WTC11 (cell line): ENCODE measurements around the gene FAM163A.

ENCODE experiments used
- ATF2 ChIP-seq: sonication (generic); formaldehyde crosslinking; IDR thresholded peaks from 2 replicates; pipeline ENCODE4 v1.8.1; 2022; ENCODE audit warnings: low read depth, missing genetic modification reagents, borderline replicate concordance
- ATF3 ChIP-seq: sonication (generic); formaldehyde crosslinking; conservative IDR thresholded peaks from 2 replicates; pipeline ENCODE4 v1.8.1; 2022; ENCODE audit warnings: mild to moderate bottlenecking, missing genetic modification reagents
- CTCF ChIP-seq: fragments of 200-600 bp; IDR thresholded peaks from 2 replicates; pipeline ENCODE4 v1.8.0; 2022; ENCODE audit warnings: antibody characterized with exemption
- E2F5 ChIP-seq: sonication (generic); formaldehyde crosslinking; IDR thresholded peaks from 2 replicates; pipeline ENCODE4 v1.8.1; 2022; ENCODE audit warnings: mild to moderate bottlenecking, moderate library complexity, missing genetic modification reagents
- FOXK1 ChIP-seq: sonication (generic); formaldehyde crosslinking; IDR thresholded peaks from 2 replicates; pipeline ENCODE4 v1.8.0; 2022; ENCODE audit warnings: mild to moderate bottlenecking, moderate library complexity, missing genetic modification reagents
- MAX ChIP-seq: sonication (generic); formaldehyde crosslinking; IDR thresholded peaks from 2 replicates; pipeline ENCODE4 v1.8.0; 2022; ENCODE audit warnings: mild to moderate bottlenecking, missing genetic modification reagents
- RELA ChIP-seq: sonication (generic); formaldehyde crosslinking; IDR thresholded peaks from 2 replicates; pipeline ENCODE4 v1.8.1; 2022; ENCODE audit warnings: missing genetic modification reagents, mild to moderate bottlenecking, borderline replicate concordance
- STAT6 ChIP-seq: sonication (generic); formaldehyde crosslinking; conservative IDR thresholded peaks from 2 replicates; pipeline ENCODE4 v1.8.1; 2023; ENCODE audit warnings: mild to moderate bottlenecking, low read depth, missing genetic modification reagents, moderate library complexity
- USF2 ChIP-seq: sonication (generic); formaldehyde crosslinking; IDR thresholded peaks from 2 replicates; pipeline ENCODE4 v1.8.1; 2023; ENCODE audit warnings: mild to moderate bottlenecking, missing genetic modification reagents, moderate library complexity
- ZBTB21 ChIP-seq: sonication (generic); formaldehyde crosslinking; IDR thresholded peaks from 2 replicates; pipeline ENCODE4 v1.8.1; 2023; ENCODE audit warnings: mild to moderate bottlenecking, missing genetic modification reagents, borderline replicate concordance
- ZNF425 ChIP-seq: fragments of 250-450 bp; sonication (Bioruptor Pico); conservative IDR thresholded peaks from 2 replicates; pipeline ENCODE4 v1.9.0; 2021; ENCODE audit warnings: mild to moderate bottlenecking

- TF ChIP-seq CTCF: no peak
- no peak for TF ChIP-seq ATF3 (CRISPR knock-in tag)
- TF ChIP-seq STAT6 (CRISPR knock-in tag): no peak
- no peak for TF ChIP-seq MAX
- no peak for TF ChIP-seq E2F5 (CRISPR knock-in tag)
- TF ChIP-seq ZBTB21 (CRISPR knock-in tag): no peak
- no peak for TF ChIP-seq RELA
- no peak for TF ChIP-seq ZNF425 (CRISPR knock-in tag)
- TF ChIP-seq USF2 (CRISPR knock-in tag): no peak
- no peak for TF ChIP-seq ATF2 (CRISPR knock-in tag)
- no peak for TF ChIP-seq FOXK1 (CRISPR knock-in tag)
Observed at GRCh38 chr1:179794146-179794545, 51.1 kb downstream of the FAM163A start.
